BE2C (cell line): Measurements from ENCODE around the gene TPX2.

ENCODE experiments used
- DNase-seq: peaks from one replicate; pipeline ENCODE4 v3.0.0-alpha.2; 2020
- H3K27me3 ChIP-seq: fragments of 250-450 bp; sonication (Bioruptor Pico); 2 replicates; pipeline ENCODE4 v1.5.1; 2020; ENCODE audit warnings: mild to moderate bottlenecking
- H3K36me3 ChIP-seq: fragments of 250-450 bp; sonication (Bioruptor Pico); 2 replicates; pipeline ENCODE4 v1.5.1; 2020; ENCODE audit warnings: mild to moderate bottlenecking
- H3K4me1 ChIP-seq: fragments of 250-450 bp; sonication (Bioruptor Pico); 2 replicates; pipeline ENCODE4 v1.5.1; 2020
- H3K4me3 ChIP-seq: 2 replicates; pipeline ENCODE4 v1.5.1; 2011; ENCODE audit warnings: low read depth, low read length
- H3K9me3 ChIP-seq: fragments of 250-450 bp; sonication (Bioruptor Pico); 2 replicates; pipeline ENCODE4 v1.5.1; 2020
- CTCF ChIP-seq: IDR thresholded peaks from 2 replicates; pipeline ENCODE4 v1.5.1; 2012; ENCODE audit warnings: mild to moderate bottlenecking, low read depth, low read length

The TPX2 gene

GRCh38 chr20:31699801-31700728, 39.0 kb upstream of the TPX2 start:
- no peaks in the 10 kb centered on the region; the same call in 1 of the 2 replicates for H3K36me3 ChIP-seq
- no peak overlapping the region for H3K4me3 ChIP-seq
- no peak for TF ChIP-seq CTCF
- DNase-seq, result no peak
- no peaks in the 10 kb centered on the region for H3K27me3 ChIP-seq
- H3K4me1 ChIP-seq, result no peaks in the 10 kb centered on the region
- no peaks in the 10 kb centered on the region for H3K9me3 ChIP-seq

GRCh38 chr20:31700747-31701146, 38.3 kb upstream of the TPX2 start:
- Histone ChIP-seq H3K4me1 (no peaks in the 10 kb centered on the region), H3K9me3 (no peaks in the 10 kb centered on the region), H3K36me3 (no peaks in the 10 kb centered on the region; the same call in 1 of the 2 replicates), H3K4me3 (no peak overlapping the region), H3K27me3 (no peaks in the 10 kb centered on the region)
- DNase-seq, result no peak
- TF ChIP-seq CTCF, result no peak

GRCh38 chr20:31701591-31701990, 37.5 kb upstream of the TPX2 start:
- TF ChIP-seq CTCF, result no peak
- no peaks in the 10 kb centered on the region; the same call in 1 of the 2 replicates for H3K36me3 ChIP-seq
- H3K4me3 ChIP-seq, result no peak overlapping the region
- no peak for DNase-seq
- no peaks in the 10 kb centered on the region for H3K4me1 ChIP-seq
- H3K9me3 ChIP-seq, result no peaks in the 10 kb centered on the region
- H3K27me3 ChIP-seq, result no peaks in the 10 kb centered on the region

GRCh38 chr20:31704225-31705119, 34.6 kb upstream of the TPX2 start:
- no peaks in the 10 kb centered on the region for H3K27me3 ChIP-seq
- H3K9me3 ChIP-seq, result no peaks in the 10 kb centered on the region
- no peak overlapping the region for H3K4me3 ChIP-seq
- TF ChIP-seq CTCF, result no peak
- peaks cover 7% of the 10 kb centered on the region for H3K36me3 ChIP-seq
- no peaks in the 10 kb centered on the region for H3K4me1 ChIP-seq
- DNase-seq, result no peak

- TF ChIP-seq CTCF, result no peak
- no peaks in the 10 kb centered on the region for H3K9me3 ChIP-seq
- DNase-seq, result no peak
- no peaks in the 10 kb centered on the region for H3K27me3 ChIP-seq
- no peak overlapping the region for H3K4me3 ChIP-seq
- H3K4me1 ChIP-seq, result no peaks in the 10 kb centered on the region
- peaks cover 8% of the 10 kb centered on the region for H3K36me3 ChIP-seq
Observed at GRCh38 chr20:31705191-31705590, 33.9 kb upstream of the TPX2 start.
